SK-N-SH (cell line): ENCODE data around the gene ANGPTL7. TPM values are rescaled to one million over a fixed set of nuclear protein-coding genes. Genes with fewer than 3 reads are reported as not detected.

Experiments used
- CTCF ChIA-PET: fragments of 300-600, 350-600 bp; formaldehyde crosslinking; extraction: SDS; loops from one replicate; lab custom pipeline; 2021; lab: Yijun Ruan, JAX
- POLR2A ChIA-PET: fragments of 350-600 bp; sonication (Branson Sonifier 250); formaldehyde crosslinking; extraction: SDS; loops from one replicate; lab custom pipeline; 2020; ENCODE audit warnings: antibody characterized with exemption, inconsistent platforms; lab: Yijun Ruan, JAX
- DNase-seq: peaks from one replicate; pipeline ENCODE4 v3.0.0; 2012
- H2AFZ ChIP-seq: fragments of 200-600 bp; sonication (generic); 2 replicates; pipeline ENCODE4 v1.8.1; 2016; ENCODE audit warnings: antibody characterized with exemption, mild to moderate bottlenecking, low read depth
- H3F3A ChIP-seq: fragments of 200-600 bp; sonication (generic); replicated peaks from 2 replicates; pipeline ENCODE3; 2016; ENCODE audit warnings: antibody characterized with exemption, mild to moderate bottlenecking; ENCODE audit not compliant: insufficient read depth
- H3K27ac ChIP-seq, 2 experiments: fragments of 200-500 bp in 1 of 2; fragments of 200-600 bp in 1 of 2; sonication (Bioruptor generic) in 1 of 2; sonication (generic), shearing (Covaris generic) in 1 of 2; 2 replicates each; pipeline versions ENCODE4 v1.5.1 to v1.6.1; 2014 to 2016; ENCODE audit warnings: low read depth in 2 of 2, inconsistent platforms in 1 of 2, low read length in 1 of 2, mild to moderate bottlenecking in 1 of 2, mixed read lengths in 1 of 2
- H3K27me3 ChIP-seq: fragments of 200-600 bp; sonication (generic), shearing (Covaris generic); 2 replicates; pipeline ENCODE4 v1.6.1; 2016; ENCODE audit warnings: mixed run types; ENCODE audit not compliant: insufficient read depth
- H3K36me3 ChIP-seq, 2 experiments: fragments of 200-500 bp in 1 of 2; fragments of 200-600 bp in 1 of 2; sonication (Bioruptor generic) in 1 of 2; sonication (generic) in 1 of 2; replicated peaks in 1 of 2; 2 replicates each; pipeline versions ENCODE3 to v1.5.1; 2014 to 2016; ENCODE audit warnings: low read length in 1 of 2, mild to moderate bottlenecking in 1 of 2; ENCODE audit not compliant: insufficient read depth in 2 of 2, control insufficient read depth in 1 of 2
- H3K4me1 ChIP-seq, 2 experiments: fragments of 200-500 bp in 1 of 2; fragments of 200-600 bp in 1 of 2; sonication (Bioruptor generic) in 1 of 2; sonication (generic), shearing (Covaris generic) in 1 of 2; 2 replicates each; pipeline versions ENCODE4 v1.5.1 to v1.6.1; 2014 to 2016; ENCODE audit warnings: low read depth in 1 of 2, low read length in 1 of 2, mixed run types in 1 of 2; ENCODE audit not compliant: insufficient read depth in 2 of 2, control insufficient read depth in 1 of 2
- H3K4me2 ChIP-seq: fragments of 200-600 bp; sonication (generic), shearing (Covaris generic); 2 replicates; pipeline ENCODE4 v1.6.1; 2017; ENCODE audit warnings: mixed run types
- H3K4me3 ChIP-seq, 2 experiments: fragments of 200-500 bp in 1 of 2; fragments of 200-600 bp in 1 of 2; sonication (Bioruptor generic) in 1 of 2; sonication (generic), shearing (Covaris generic) in 1 of 2; 2 replicates each; pipeline versions ENCODE4 v1.5.1 to v1.8.1; 2014 to 2016; ENCODE audit warnings: low read depth in 2 of 2, inconsistent platforms in 1 of 2, low read length in 1 of 2, mild to moderate bottlenecking in 1 of 2, mixed read lengths in 1 of 2, moderate library complexity in 1 of 2
- H3K79me2 ChIP-seq: fragments of 200-600 bp; sonication (generic); 2 replicates; pipeline ENCODE4 v1.8.1; 2017; ENCODE audit warnings: mild to moderate bottlenecking; ENCODE audit not compliant: insufficient read depth
- H3K9ac ChIP-seq: fragments of 200-600 bp; sonication (generic); 2 replicates; pipeline ENCODE4 v1.6.1; 2017; ENCODE audit warnings: mixed run types
- H3K9me2 ChIP-seq: fragments of 200-600 bp; sonication (generic); 2 replicates; pipeline ENCODE4 v1.6.1; 2017; ENCODE audit warnings: mixed run types
- H3K9me3 ChIP-seq: fragments of 200-600 bp; sonication (generic); 2 replicates; pipeline ENCODE4 v1.6.1; 2017; ENCODE audit warnings: mixed run types, mild to moderate bottlenecking, moderate library complexity
- H4K20me1 ChIP-seq: fragments of 200-600 bp; sonication (generic); 2 replicates; pipeline ENCODE4 v1.6.1; 2017; ENCODE audit warnings: mild to moderate bottlenecking, mixed run types; ENCODE audit not compliant: insufficient read depth
- CHD2 ChIP-seq: fragments of 150-350 bp; IDR thresholded peaks from 2 replicates; pipeline ENCODE4 v1.6.1; 2018; ENCODE audit warnings: low read length; ENCODE audit not compliant: partially characterized antibody
- ELF1 ChIP-seq: IDR thresholded peaks from 2 replicates; pipeline ENCODE4 v1.4.0; 2012
- EZH2phosphoT487 ChIP-seq: fragments of 200-600 bp; sonication (generic); IDR thresholded peaks from 2 replicates; pipeline ENCODE4 v1.6.1; 2017; ENCODE audit warnings: low read depth, mixed run types, mild to moderate bottlenecking, antibody characterized with exemption, moderate library complexity, borderline replicate concordance
- FOSL2 ChIP-seq: IDR thresholded peaks from 2 replicates; pipeline ENCODE4 v1.4.0; 2012; ENCODE audit warnings: low read depth, mild to moderate bottlenecking, moderate library complexity, borderline replicate concordance
- FOXJ3 ChIP-seq: sonication (generic); formaldehyde crosslinking; IDR thresholded peaks from 2 replicates; pipeline ENCODE4 v1.5.1; 2020; ENCODE audit warnings: mild to moderate bottlenecking, missing genetic modification reagents
- FOXM1 ChIP-seq: IDR thresholded peaks from 2 replicates; pipeline ENCODE4 v1.4.0; 2012; ENCODE audit warnings: low read depth, mild to moderate bottlenecking
- GABPA ChIP-seq: IDR thresholded peaks from 2 replicates; pipeline ENCODE4 v1.4.0; 2012; ENCODE audit warnings: low read depth, mild to moderate bottlenecking
- GATA2 ChIP-seq: sonication (generic); formaldehyde crosslinking; IDR thresholded peaks from 2 replicates; pipeline ENCODE4 v1.5.0; 2020; ENCODE audit warnings: mild to moderate bottlenecking, missing genetic modification reagents
- JUND ChIP-seq: IDR thresholded peaks from 2 replicates; pipeline ENCODE4 v1.4.0; 2012
- MAX ChIP-seq: IDR thresholded peaks from 2 replicates; pipeline ENCODE4 v1.4.0; 2012; ENCODE audit warnings: low read depth
- NFIC ChIP-seq: IDR thresholded peaks from 2 replicates; pipeline ENCODE4 v1.4.0; 2012; ENCODE audit warnings: borderline replicate concordance
- NRF1 ChIP-seq: IDR thresholded peaks from 2 replicates; pipeline ENCODE4 v1.6.1; 2012; ENCODE audit warnings: low read depth, mild to moderate bottlenecking, low read length
- POLR2AphosphoS5 ChIP-seq: IDR thresholded peaks from 2 replicates; pipeline ENCODE4 v1.6.1; 2012; ENCODE audit warnings: low read depth, low read length
- RAD21 ChIP-seq: IDR thresholded peaks from 2 replicates; pipeline ENCODE4 v1.6.1; 2012; ENCODE audit warnings: mild to moderate bottlenecking, low read length
- RCOR1 ChIP-seq: fragments of 150-350 bp; IDR thresholded peaks from 2 replicates; pipeline ENCODE4 v1.6.1; 2017; ENCODE audit warnings: antibody characterized with exemption, low read length
- SIN3A ChIP-seq: IDR thresholded peaks from 2 replicates; pipeline ENCODE4 v1.6.1; 2012; ENCODE audit warnings: low read depth, mild to moderate bottlenecking, low read length, moderate library complexity, borderline replicate concordance
- SMC3 ChIP-seq: IDR thresholded peaks from 2 replicates; pipeline ENCODE4 v1.6.1; 2012; ENCODE audit warnings: low read depth, low read length, improper control_type of control experiment
- TAF1 ChIP-seq: IDR thresholded peaks from 2 replicates; pipeline ENCODE4 v1.6.1; 2012; ENCODE audit warnings: low read depth, mild to moderate bottlenecking, low read length, moderate library complexity, borderline replicate concordance
- ZBTB33 ChIP-seq: IDR thresholded peaks from 2 replicates; pipeline ENCODE4 v1.4.0; 2012; ENCODE audit warnings: low read depth, borderline replicate concordance
- WGBS: methylation state at CpG from one replicate; pipeline ENCODE4 v1.1.6; 2017; ENCODE audit warnings: low lambda C conversion rate; 5-methylcytosine and 5-hydroxymethylcytosine counted together
- polyA plus RNA-seq, 3 experiments: library from polyadenylated mRNA; depleted of rRNA; stranded (reverse); fragments of >200 nt; gene quantifications; 2 replicates each; pipeline ENCODE4 v1.2.3, GENCODE V29; 2012
- TF ChIP-seq, protein P1 (sequence below): fragments of 150-350 bp; IDR thresholded peaks from 2 replicates; pipeline ENCODE4 v1.6.1; 2016; ENCODE audit warnings: mild to moderate bottlenecking, low read depth, low read length

ANGPTL7 gene
- polyA plus RNA-seq, 1 of the 3 experiments (the other 2 are of a cell fraction), result 0.08 TPM

DNA sequence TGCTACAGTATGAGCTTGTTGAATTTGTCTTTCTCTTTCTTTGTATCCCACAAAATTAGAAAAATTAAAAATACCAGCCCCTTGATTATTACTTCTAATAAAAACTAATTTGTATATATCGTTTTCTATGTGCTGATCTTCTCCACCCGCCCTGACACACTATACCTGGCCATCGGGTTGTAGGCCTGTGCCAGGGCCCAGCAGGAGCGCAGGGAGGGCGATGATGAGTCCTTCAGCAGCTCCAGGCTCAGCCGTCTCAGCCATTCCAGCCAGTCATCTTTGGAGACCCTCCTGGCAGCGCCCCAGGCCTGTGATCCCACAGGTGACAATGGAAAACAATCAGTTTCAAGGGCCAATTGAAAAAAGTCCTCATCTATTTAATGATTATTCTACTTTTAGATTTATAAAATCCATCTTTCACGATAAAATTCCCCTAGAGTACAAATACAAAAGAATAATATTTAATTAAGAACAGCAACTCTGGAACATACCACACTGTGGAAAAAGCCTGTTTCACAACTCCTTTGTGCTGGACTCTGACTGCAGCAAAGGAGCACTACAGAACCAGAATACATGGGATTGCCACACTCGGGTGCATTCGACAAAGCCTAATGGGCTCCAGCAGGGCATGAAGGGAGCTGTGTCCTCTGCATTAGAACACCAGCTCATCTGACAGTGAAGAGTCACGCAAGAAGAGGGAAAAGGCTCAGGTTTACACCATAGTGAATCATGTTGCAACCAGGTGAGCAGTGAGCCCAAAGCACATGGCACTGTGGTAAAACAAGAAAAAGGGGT, 15.4 kb downstream of the ANGPTL7 start:
- no peaks in the 10 kb centered on the region; a peak in 1 of 4 replicates for H3K4me1 ChIP-seq
- no peaks in the 10 kb centered on the region for H3K27me3 ChIP-seq
- H3K36me3 ChIP-seq, result peaks cover 43 to 55% of the 10 kb centered on the region in 2 experiments
- CTCF ChIA-PET, result interaction anchor here (0.6 to 2.6 kb wide), 4 partner anchors 32 to 167 kb away, joined by 3 to 11 read pairs (median 6); no protein-coding TSS in a partner anchor
- no peaks in the 10 kb centered on the region for H3F3A ChIP-seq
- no peaks in the 10 kb centered on the region for H3K9me2 ChIP-seq
- 94% methylated on average over 11 of the region's 11 CpGs for WGBS
- no peak overlapping the region for H3K27ac ChIP-seq
- no peak overlapping the region for H2AFZ ChIP-seq
- no peak overlapping the region for H3K4me2 ChIP-seq
- no peak overlapping the region for H3K4me3 ChIP-seq
- H4K20me1 ChIP-seq, result no peaks in the 10 kb centered on the region
- TF ChIP-seq MAX (no peak), GABPA (no peak), RCOR1 (no peak), FOXJ3 (CRISPR knock-in tag) (no peak), ELF1 (no peak)
- DNase-seq, result no peak
- POLR2A ChIA-PET, result no interaction called here
- H3K9ac ChIP-seq, result no peak overlapping the region
- no peaks in the 10 kb centered on the region for H3K79me2 ChIP-seq
- no peaks in the 10 kb centered on the region for H3K9me3 ChIP-seq

DNA sequence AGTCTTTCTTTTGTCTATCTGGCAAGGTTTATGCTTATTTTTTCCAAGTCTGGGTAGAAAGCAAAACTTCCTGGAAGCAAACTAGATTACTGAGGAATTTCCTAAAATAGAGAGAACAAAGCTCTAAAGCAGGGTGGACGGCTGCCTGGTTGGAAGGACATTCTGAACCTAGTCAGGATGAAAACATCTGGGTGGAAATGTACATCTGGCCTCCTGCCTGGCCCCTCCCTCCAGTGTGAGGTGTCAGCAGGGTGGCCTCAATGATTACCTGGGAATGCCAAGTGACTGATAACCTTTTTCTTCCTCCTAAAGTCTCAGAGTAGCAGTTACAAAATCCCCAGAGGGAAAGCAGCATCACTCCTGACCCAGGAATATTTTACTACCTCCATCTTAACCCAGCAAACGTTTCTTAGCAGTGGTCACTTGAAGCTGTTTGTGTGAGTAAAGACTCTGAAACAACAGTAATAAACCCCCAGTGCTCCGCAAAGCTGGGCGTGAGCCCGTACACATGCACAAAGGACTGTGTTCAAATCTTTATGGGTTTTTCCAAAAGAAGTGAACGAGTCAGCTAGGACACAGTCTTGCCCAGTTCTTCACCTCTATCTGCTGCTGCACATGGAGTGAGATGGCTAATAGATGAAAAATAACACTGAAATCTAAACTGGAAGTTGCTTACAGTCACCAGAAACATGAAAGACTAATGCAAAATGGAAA, 18.9 kb downstream of the ANGPTL7 start:
- H3K36me3 ChIP-seq, result peaks cover 64 to 73% of the 10 kb centered on the region in 2 experiments
- no peaks in the 10 kb centered on the region for H3F3A ChIP-seq
- no peaks in the 10 kb centered on the region for H4K20me1 ChIP-seq
- CTCF ChIA-PET, result interaction anchor here (0.8 kb wide), 1 partner anchor 34 kb away, joined by 4 read pairs; no protein-coding TSS in a partner anchor
- no peaks in the 10 kb centered on the region for H3K9me2 ChIP-seq
- no peaks in the 10 kb centered on the region for H3K27me3 ChIP-seq
- no peak for DNase-seq
- WGBS, result 93% methylated on average over 6 of the region's 6 CpGs
- no peak overlapping the region for H3K4me3 ChIP-seq
- no peak overlapping the region for H3K9ac ChIP-seq
- no peaks in the 10 kb centered on the region for H3K4me1 ChIP-seq
- H3K79me2 ChIP-seq, result no peaks in the 10 kb centered on the region
- H3K9me3 ChIP-seq, result no peaks in the 10 kb centered on the region
- no peak overlapping the region for H3K27ac ChIP-seq
- H2AFZ ChIP-seq, result no peak overlapping the region
- no peak overlapping the region for H3K4me2 ChIP-seq
- POLR2A ChIA-PET, result no interaction called here
- TF ChIP-seq EZH2phosphoT487 (no peak), JUND (no peak), GABPA (no peak), RAD21 (no peak), NFIC (no peak), RCOR1 (no peak), FOXM1 (no peak), NRF1 (no peak), TAF1 (no peak), CHD2 (no peak), POLR2AphosphoS5 (no peak), SIN3A (no peak), ZBTB33 (no peak), SMC3 (no peak), FOXJ3 (CRISPR knock-in tag) (no peak), GATA2 (CRISPR knock-in tag) (no peak), FOSL2 (no peak)
- TF ChIP-seq, protein P1, sequence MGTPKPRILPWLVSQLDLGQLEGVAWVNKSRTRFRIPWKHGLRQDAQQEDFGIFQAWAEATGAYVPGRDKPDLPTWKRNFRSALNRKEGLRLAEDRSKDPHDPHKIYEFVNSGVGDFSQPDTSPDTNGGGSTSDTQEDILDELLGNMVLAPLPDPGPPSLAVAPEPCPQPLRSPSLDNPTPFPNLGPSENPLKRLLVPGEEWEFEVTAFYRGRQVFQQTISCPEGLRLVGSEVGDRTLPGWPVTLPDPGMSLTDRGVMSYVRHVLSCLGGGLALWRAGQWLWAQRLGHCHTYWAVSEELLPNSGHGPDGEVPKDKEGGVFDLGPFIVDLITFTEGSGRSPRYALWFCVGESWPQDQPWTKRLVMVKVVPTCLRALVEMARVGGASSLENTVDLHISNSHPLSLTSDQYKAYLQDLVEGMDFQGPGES, result no peak
